22Rv1 (cell line): Measurements from ENCODE around the gene TJP2.

ENCODE experiments used
- H3K27ac ChIP-seq: fragments of 450-650 bp; 2 replicates; pipeline ENCODE4 v1.5.1; 2017
- CTCF ChIP-seq: fragments of 450-650 bp; IDR thresholded peaks from 2 replicates; pipeline ENCODE4 v1.5.1; 2017; ENCODE audit warnings: mild to moderate bottlenecking
- ZFX ChIP-seq: fragments of 450-650 bp; IDR thresholded peaks from 2 replicates; pipeline ENCODE4 v1.6.1; 2017; ENCODE audit warnings: antibody characterized with exemption, borderline replicate concordance

The TJP2 gene

GRCh38 chr9:69173891-69174615 is at the start of gene TJP2:
TSS of gene TJP2 (plus strand) at chr9:69174277. CDS start at chr9:69174373, 96 bp downstream.
- no peak for TF ChIP-seq CTCF
- no peak for TF ChIP-seq ZFX
- no peak within 1 kb of the TSS for H3K27ac ChIP-seq

- no peak overlapping the region for H3K27ac ChIP-seq
- TF ChIP-seq CTCF (no peak), ZFX (no peak)
Observed at GRCh38 chr9:69130456-69131441, 43.3 kb upstream of the TJP2 start.

GRCh38 chr9:69131682-69132081 is 42.4 kb upstream of the TJP2 start:
- TF ChIP-seq ZFX: no peak
- no peak for TF ChIP-seq CTCF
- H3K27ac ChIP-seq: no peak overlapping the region

- no peak overlapping the region for H3K27ac ChIP-seq
- TF ChIP-seq ZFX: no peak
- TF ChIP-seq CTCF: no peak
Observed at GRCh38 chr9:69132361-69132760, 41.7 kb upstream of the TJP2 start.

GRCh38 chr9:69134412-69134811 is 39.7 kb upstream of the TJP2 start:
- TF ChIP-seq ZFX: no peak
- TF ChIP-seq CTCF: no peak
- no peak overlapping the region for H3K27ac ChIP-seq

- TF ChIP-seq ZFX (no peak), CTCF (no peak)
- H3K27ac ChIP-seq: no peak overlapping the region
Observed at GRCh38 chr9:69136185-69136584, 37.9 kb upstream of the TJP2 start.
